Mesendoderm (in vitro differentiated cells): ENCODE results near the gene DYNC1LI1.

ENCODE experiments used
- DNase-seq: peaks from one replicate; pipeline ENCODE4 v3.0.0; 2013
- H2AK5ac ChIP-seq: 2 replicates; pipeline ENCODE4 v1.6.1; 2013; ENCODE audit warnings: low read length, inconsistent platforms
- H2BK120ac ChIP-seq: 2 replicates; pipeline ENCODE4 v1.6.1; 2013; ENCODE audit warnings: low read depth, mild to moderate bottlenecking, low read length, moderate library complexity, mixed read lengths
- H2BK15ac ChIP-seq: replicated peaks from 2 replicates; pipeline ENCODE4 v1.6.1; 2013; ENCODE audit warnings: low read depth, mild to moderate bottlenecking, moderate library complexity
- H2BK5ac ChIP-seq: 2 replicates; pipeline ENCODE4 v1.6.1; 2013; ENCODE audit warnings: low read length, inconsistent platforms
- H3K18ac ChIP-seq: 2 replicates; pipeline ENCODE4 v1.6.1; 2013; ENCODE audit warnings: mild to moderate bottlenecking, low read length, mixed read lengths
- H3K23ac ChIP-seq: one replicate; pipeline ENCODE4 v1.6.1; 2013; ENCODE audit warnings: low read length
- H3K27ac ChIP-seq: 2 replicates; pipeline ENCODE4 v1.5.1; 2013; ENCODE audit warnings: low read depth, mild to moderate bottlenecking, inconsistent platforms, low read length, moderate library complexity
- H3K27me3 ChIP-seq: 2 replicates; pipeline ENCODE4 v1.6.1; 2013; ENCODE audit warnings: low read length, control low read depth, mild to moderate bottlenecking, inconsistent platforms; ENCODE audit not compliant: insufficient read depth, poor library complexity
- H3K36me3 ChIP-seq: 2 replicates; pipeline ENCODE4 v1.6.1; 2013; ENCODE audit warnings: low read length, inconsistent platforms; ENCODE audit not compliant: control insufficient read depth, insufficient read depth
- H3K4ac ChIP-seq: one replicate; pipeline ENCODE4 v1.6.1; 2013; ENCODE audit warnings: low read depth, mild to moderate bottlenecking, low read length, moderate library complexity
- H3K4me1 ChIP-seq: 2 replicates; pipeline ENCODE4 v1.6.1; 2013; ENCODE audit warnings: low read depth, low read length, inconsistent platforms; ENCODE audit not compliant: control insufficient read depth
- H3K4me2 ChIP-seq: 2 replicates; pipeline ENCODE4 v1.6.1; 2013; ENCODE audit warnings: low read length
- H3K4me3 ChIP-seq: 2 replicates; pipeline ENCODE4 v1.5.1; 2013; ENCODE audit warnings: mild to moderate bottlenecking, low read length
- H3K56ac ChIP-seq: one replicate; pipeline ENCODE4 v1.6.1; 2013; ENCODE audit warnings: low read length
- H3K79me1 ChIP-seq: 2 replicates; pipeline ENCODE4 v1.6.1; 2013; ENCODE audit warnings: low read length, inconsistent platforms
- H3K79me2 ChIP-seq: 2 replicates; pipeline ENCODE4 v1.6.1; 2013; ENCODE audit warnings: mild to moderate bottlenecking, low read length; ENCODE audit not compliant: control insufficient read depth, insufficient read depth
- H3K9ac ChIP-seq: 2 replicates; pipeline ENCODE4 v1.6.1; 2013; ENCODE audit warnings: low read length, inconsistent platforms
- H4K5ac ChIP-seq: one replicate; pipeline ENCODE4 v1.6.1; 2013; ENCODE audit warnings: low read length
- H4K8ac ChIP-seq: one replicate; pipeline ENCODE4 v1.6.1; 2013; ENCODE audit warnings: low read depth, mild to moderate bottlenecking, control low read depth, low read length, moderate library complexity
- WGBS: extraction: QIAGEN DNeasy Blood & Tissue Kit; methylation state at CpG from one replicate; pipeline ENCODE4 v1.1.7; 2013; ENCODE audit warnings: low lambda C conversion rate, missing lambda C conversion rate; ENCODE audit not compliant: insufficient coverage; ENCODE audit errors: extremely low coverage; 5-methylcytosine and 5-hydroxymethylcytosine counted together

Gene DYNC1LI1

GRCh38 chr3:32498252-32498651, 72.4 kb downstream of the DYNC1LI1 start:
- Histone ChIP-seq H4K8ac (no peak overlapping the region), H3K9ac (no peak overlapping the region), H3K79me2 (peaks cover 18% of the 10 kb centered on the region), H3K4me2 (no peak overlapping the region), H3K79me1 (peaks cover 10% of the 10 kb centered on the region), H2BK120ac (no peak overlapping the region), H3K23ac (no peak overlapping the region), H3K4ac (no peak overlapping the region), H4K5ac (no peak overlapping the region), H3K4me1 (peaks cover 9% of the 10 kb centered on the region), H3K4me3 (no peak overlapping the region), H2AK5ac (no peak overlapping the region), H3K27ac (no peak overlapping the region), H3K18ac (no peak overlapping the region), H2BK5ac (no peak overlapping the region), H3K56ac (no peak overlapping the region), H3K36me3 (no peaks in the 10 kb centered on the region), H2BK15ac (no peak overlapping the region), H3K27me3 (no peaks in the 10 kb centered on the region)
- no peak for DNase-seq
- no CpG with 5 or more reads among the region's 3 CpGs for WGBS

DNA sequence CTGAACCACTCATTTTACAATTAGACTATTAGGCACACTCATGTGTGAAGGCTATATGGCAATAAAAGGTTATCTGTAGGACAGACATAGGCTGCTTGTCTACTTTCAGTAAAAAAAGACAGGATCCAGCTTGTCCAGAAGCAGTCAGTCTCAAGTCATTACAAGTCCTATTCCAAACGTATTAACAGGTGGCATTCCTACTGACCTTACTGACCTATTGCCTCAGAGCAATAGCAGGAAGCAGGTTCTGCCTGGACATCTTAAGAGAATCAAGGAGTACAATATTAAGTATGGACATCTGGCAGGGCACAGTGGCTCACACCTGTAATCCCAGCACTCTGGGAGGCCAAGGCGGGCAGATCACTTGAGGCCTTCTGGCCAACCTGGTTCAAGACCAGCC, 75.0 kb downstream of the DYNC1LI1 start:
- Histone ChIP-seq H3K79me2 (peaks cover 12% of the 10 kb centered on the region), H3K27me3 (no peaks in the 10 kb centered on the region), H4K5ac (no peak overlapping the region), H3K4me1 (peaks cover 9% of the 10 kb centered on the region), H4K8ac (no peak overlapping the region), H3K9ac (no peak overlapping the region), H2BK120ac (no peak overlapping the region), H3K36me3 (no peaks in the 10 kb centered on the region), H3K23ac (no peak overlapping the region), H3K4me2 (no peak overlapping the region), H2BK5ac (no peak overlapping the region), H3K27ac (no peak overlapping the region), H2BK15ac (no peak overlapping the region), H3K4ac (no peak overlapping the region), H3K56ac (no peak overlapping the region), H2AK5ac (no peak overlapping the region), H3K4me3 (no peak overlapping the region), H3K79me1 (peaks cover 11% of the 10 kb centered on the region), H3K18ac (no peak overlapping the region)
- WGBS, result no CpG with 5 or more reads among the region's 2 CpGs
- DNase-seq, result no peak

GRCh38 chr3:32495085-32495484, 75.6 kb downstream of the DYNC1LI1 start:
- no peak overlapping the region for H3K4me2 ChIP-seq
- no peak overlapping the region for H3K4ac ChIP-seq
- H4K8ac ChIP-seq, result no peak overlapping the region
- H2BK15ac ChIP-seq, result no peak overlapping the region
- H3K27me3 ChIP-seq, result no peaks in the 10 kb centered on the region
- H2AK5ac ChIP-seq, result no peak overlapping the region
- no peak overlapping the region for H3K18ac ChIP-seq
- no peaks in the 10 kb centered on the region for H3K36me3 ChIP-seq
- H3K9ac ChIP-seq, result no peak overlapping the region
- no peak overlapping the region for H3K56ac ChIP-seq
- H2BK5ac ChIP-seq, result no peak overlapping the region
- no peak overlapping the region for H2BK120ac ChIP-seq
- peaks cover 12% of the 10 kb centered on the region for H3K79me2 ChIP-seq
- H3K23ac ChIP-seq, result no peak overlapping the region
- DNase-seq, result peak; percentile 37
- no peak overlapping the region for H3K4me3 ChIP-seq
- no peak overlapping the region for H3K27ac ChIP-seq
- peaks cover 9% of the 10 kb centered on the region for H3K4me1 ChIP-seq
- H3K79me1 ChIP-seq, result peaks cover 11% of the 10 kb centered on the region
- no peak overlapping the region for H4K5ac ChIP-seq

DNA sequence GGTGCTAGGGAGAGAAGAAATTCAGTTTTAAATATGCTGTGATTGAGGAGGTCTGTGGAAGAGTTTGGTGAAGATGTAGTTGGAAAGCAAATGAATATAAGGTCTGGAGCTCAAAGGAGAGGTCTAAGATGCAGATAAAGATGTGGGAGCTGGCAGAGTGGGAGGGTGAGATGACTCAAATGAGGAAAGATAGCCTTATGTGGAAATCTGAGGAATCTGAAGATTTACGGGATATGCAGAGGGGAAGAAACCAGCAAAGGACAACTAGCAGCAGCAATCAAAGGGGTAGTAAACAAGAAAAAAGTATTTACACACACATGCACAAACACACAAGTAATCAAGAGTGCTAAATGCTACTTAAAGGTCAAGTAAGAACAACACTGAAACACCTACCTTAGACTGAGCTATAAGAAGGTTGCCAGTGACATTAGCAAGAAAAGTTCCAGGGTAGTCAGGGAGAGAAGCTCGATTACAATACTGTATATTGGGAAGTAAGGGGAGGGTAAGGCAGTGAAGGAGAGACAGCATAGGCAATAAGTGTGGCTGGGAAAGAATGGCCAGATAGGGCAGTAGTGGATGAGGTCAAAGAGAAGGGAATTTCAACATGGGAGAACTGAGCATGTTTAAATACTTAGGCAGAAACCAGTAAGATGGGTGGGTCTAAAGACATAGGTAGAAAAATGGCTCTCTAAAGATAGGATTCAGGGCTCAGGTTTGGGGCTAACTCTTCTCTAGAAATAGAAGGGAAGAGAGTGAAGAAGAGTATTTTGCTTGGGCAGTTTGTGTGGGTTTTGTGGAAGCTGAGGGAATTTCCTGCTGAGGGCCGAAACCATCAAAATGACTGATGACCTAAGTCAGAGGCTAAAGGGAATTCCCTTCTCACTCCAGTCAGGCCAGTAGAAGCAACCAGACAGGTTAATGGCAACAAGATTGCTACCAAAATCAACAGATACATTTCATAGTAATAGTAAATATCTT, 76.9 kb downstream of the DYNC1LI1 start:
- Histone ChIP-seq H4K8ac (no peak overlapping the region), H2BK5ac (no peak overlapping the region), H3K9ac (no peak overlapping the region), H4K5ac (no peak overlapping the region), H3K56ac (no peak overlapping the region), H3K27me3 (no peaks in the 10 kb centered on the region), H3K18ac (no peak overlapping the region), H3K4me3 (no peak overlapping the region), H3K4me2 (no peak overlapping the region), H2AK5ac (no peak overlapping the region), H3K79me2 (peaks cover 10% of the 10 kb centered on the region), H3K27ac (no peak overlapping the region), H2BK120ac (no peak overlapping the region), H3K23ac (no peak overlapping the region), H3K4me1 (peaks cover 9% of the 10 kb centered on the region), H3K79me1 (peaks cover 11% of the 10 kb centered on the region), H3K36me3 (no peaks in the 10 kb centered on the region), H3K4ac (no peak overlapping the region), H2BK15ac (no peak overlapping the region)
- no CpG with 5 or more reads among the region's 3 CpGs for WGBS
- DNase-seq, result no peak

DNA sequence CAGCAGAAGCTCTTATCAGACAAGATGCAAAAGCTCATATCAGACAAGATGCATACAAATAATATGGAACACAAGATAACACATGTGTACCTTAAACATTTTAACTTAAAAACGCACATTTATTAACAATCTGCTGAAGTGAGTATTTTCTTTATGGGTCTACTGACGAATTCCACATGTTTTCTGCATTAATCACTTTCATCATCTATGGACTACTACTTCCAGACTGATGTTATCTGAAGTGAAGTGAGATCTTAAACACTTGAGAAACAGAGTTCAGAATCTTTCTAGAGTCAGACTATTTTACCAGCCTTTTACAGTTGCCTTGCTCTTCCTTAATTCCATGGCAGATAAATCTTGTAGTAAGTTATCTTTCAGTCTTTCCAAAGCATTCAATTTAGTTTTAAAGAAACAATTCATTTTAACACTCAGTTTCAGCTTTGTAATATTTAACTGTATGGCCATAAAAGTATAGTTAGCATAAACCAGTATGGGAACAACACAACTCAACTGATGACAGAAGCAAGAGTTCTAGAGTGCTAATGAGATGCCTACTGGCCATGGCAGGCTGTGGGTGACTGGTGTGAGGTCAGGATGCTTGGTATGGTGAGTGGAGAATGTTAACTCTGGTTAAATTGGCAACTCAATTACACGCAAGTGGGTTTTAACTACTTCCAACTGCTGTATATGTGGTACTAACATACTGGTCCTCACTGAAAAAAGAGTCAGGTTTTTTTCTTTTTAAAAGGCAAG, 77.8 kb downstream of the DYNC1LI1 start:
- peaks cover 9% of the 10 kb centered on the region for H3K4me1 ChIP-seq
- no peak overlapping the region for H4K8ac ChIP-seq
- no peak overlapping the region for H3K4me3 ChIP-seq
- H3K23ac ChIP-seq, result no peak overlapping the region
- H2BK120ac ChIP-seq, result no peak overlapping the region
- no peak overlapping the region for H3K4me2 ChIP-seq
- peaks cover 10% of the 10 kb centered on the region for H3K79me2 ChIP-seq
- no peak overlapping the region for H2BK15ac ChIP-seq
- no peaks in the 10 kb centered on the region for H3K27me3 ChIP-seq
- no peak for DNase-seq
- H3K18ac ChIP-seq, result no peak overlapping the region
- H3K56ac ChIP-seq, result no peak overlapping the region
- no peak overlapping the region for H4K5ac ChIP-seq
- no peak overlapping the region for H2BK5ac ChIP-seq
- H3K27ac ChIP-seq, result no peak overlapping the region
- H3K9ac ChIP-seq, result no peak overlapping the region
- no CpG with 5 or more reads among the region's 3 CpGs for WGBS
- H3K36me3 ChIP-seq, result no peaks in the 10 kb centered on the region
- no peak overlapping the region for H3K4ac ChIP-seq
- peaks cover 11% of the 10 kb centered on the region for H3K79me1 ChIP-seq
- no peak overlapping the region for H2AK5ac ChIP-seq
